ENCODE results near the gene ZNF70. TPM values are rescaled to one million over a fixed set of nuclear protein-coding genes. Genes with fewer than 3 reads are reported as not detected.

Gene ZNF70
- total and polyA plus RNA-seq, 2 of the 13 experiments (the other 11 are each of a cell fraction or from before 2014, with no cell fraction given) = 0.62 to 3.6 TPM

DNA sequence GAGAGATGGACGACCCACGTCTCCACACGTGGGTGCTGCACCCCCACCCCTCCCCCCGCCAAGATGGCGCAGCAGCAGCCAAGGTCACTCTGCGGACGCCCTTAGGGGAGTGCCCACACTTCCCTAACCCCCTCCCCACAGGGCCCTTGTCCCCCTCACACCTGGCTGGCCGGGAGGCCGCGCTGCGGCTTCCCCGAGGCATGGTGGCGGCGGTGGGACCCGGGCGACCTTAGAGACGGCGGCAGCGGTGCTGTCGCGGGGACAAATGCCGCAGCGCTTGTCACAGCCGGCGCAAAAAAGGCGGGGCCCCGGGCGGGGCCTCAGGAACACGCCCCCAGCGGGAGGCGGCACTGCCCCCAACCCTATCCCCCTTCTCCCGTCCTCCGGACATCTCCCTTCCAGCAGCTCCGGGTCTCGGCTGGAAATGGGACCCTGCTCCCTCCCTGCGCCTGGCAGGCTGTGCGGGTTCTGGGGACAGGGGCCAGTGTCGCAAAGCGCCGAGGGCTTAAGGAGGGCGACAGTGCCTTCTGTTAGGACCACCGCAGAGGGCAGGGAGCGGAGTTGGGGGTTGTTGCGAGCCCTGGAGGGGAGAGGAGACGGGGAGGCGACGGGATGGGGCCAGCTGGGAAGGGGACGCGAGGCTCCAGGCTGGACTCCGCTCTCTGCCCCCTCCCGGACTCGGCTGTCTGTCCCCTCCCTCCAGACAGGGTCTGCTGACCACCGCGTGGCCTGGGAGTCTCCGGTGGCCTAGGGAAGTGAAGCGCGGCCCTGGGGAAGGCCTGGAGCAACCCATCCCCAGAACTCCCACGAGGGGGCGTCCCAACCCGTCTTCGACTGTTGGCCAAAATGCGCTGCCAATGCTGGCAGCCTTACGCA is 17.0 kb upstream of the ZNF70 start, which contains the start of gene CHCHD10 (continued):
- peak; percentile 81; the same call in 1 of the 2 replicates for TF ChIP-seq REL (CRISPR knock-in tag; conservative IDR thresholded peaks at IDR 0.05)
- TF ChIP-seq ZNF784 (CRISPR knock-in tag; IDR thresholded peaks at IDR 0.05; ENCODE audit: borderline replicate concordance) = 0 out of 2 replicates have a peak, but pooled peaks have one; percentile 7
- no peak for TF ChIP-seq TBL1XR1 (IDR thresholded peaks at IDR 0.05; ENCODE audit: borderline replicate concordance, low read length, partially characterized antibody)
- no peak for TF ChIP-seq ELK4 (CRISPR knock-in tag; IDR thresholded peaks at IDR 0.05; ENCODE audit: borderline replicate concordance)
- peak; percentile 58; the same call in 1 of the 2 replicates for TF ChIP-seq GATA4 (IDR thresholded peaks at IDR 0.05; ENCODE audit: borderline replicate concordance, low read depth)
- no peak for TF ChIP-seq ZSCAN20 (CRISPR knock-in tag; IDR thresholded peaks at IDR 0.05; ENCODE audit: borderline replicate concordance)
- TF ChIP-seq, protein P1, sequence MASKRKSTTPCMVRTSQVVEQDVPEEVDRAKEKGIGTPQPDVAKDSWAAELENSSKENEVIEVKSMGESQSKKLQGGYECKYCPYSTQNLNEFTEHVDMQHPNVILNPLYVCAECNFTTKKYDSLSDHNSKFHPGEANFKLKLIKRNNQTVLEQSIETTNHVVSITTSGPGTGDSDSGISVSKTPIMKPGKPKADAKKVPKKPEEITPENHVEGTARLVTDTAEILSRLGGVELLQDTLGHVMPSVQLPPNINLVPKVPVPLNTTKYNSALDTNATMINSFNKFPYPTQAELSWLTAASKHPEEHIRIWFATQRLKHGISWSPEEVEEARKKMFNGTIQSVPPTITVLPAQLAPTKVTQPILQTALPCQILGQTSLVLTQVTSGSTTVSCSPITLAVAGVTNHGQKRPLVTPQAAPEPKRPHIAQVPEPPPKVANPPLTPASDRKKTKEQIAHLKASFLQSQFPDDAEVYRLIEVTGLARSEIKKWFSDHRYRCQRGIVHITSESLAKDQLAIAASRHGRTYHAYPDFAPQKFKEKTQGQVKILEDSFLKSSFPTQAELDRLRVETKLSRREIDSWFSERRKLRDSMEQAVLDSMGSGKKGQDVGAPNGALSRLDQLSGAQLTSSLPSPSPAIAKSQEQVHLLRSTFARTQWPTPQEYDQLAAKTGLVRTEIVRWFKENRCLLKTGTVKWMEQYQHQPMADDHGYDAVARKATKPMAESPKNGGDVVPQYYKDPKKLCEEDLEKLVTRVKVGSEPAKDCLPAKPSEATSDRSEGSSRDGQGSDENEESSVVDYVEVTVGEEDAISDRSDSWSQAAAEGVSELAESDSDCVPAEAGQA (IDR thresholded peaks at IDR 0.05; ENCODE audit: low read depth) = peak; percentile 37; the same call in 1 of the 2 replicates
- TF ChIP-seq, protein P1 (CRISPR knock-in tag; IDR thresholded peaks at IDR 0.05; ENCODE audit: borderline replicate concordance) = no peak
- TF ChIP-seq, protein P2, sequence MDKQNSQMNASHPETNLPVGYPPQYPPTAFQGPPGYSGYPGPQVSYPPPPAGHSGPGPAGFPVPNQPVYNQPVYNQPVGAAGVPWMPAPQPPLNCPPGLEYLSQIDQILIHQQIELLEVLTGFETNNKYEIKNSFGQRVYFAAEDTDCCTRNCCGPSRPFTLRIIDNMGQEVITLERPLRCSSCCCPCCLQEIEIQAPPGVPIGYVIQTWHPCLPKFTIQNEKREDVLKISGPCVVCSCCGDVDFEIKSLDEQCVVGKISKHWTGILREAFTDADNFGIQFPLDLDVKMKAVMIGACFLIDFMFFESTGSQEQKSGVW (CRISPR knock-in tag; IDR thresholded peaks at IDR 0.05; ENCODE audit: borderline replicate concordance) = no peak
- peak; percentile 81; the same call in 1 of the 2 replicates for TF ChIP-seq ZNF414 (CRISPR knock-in tag; IDR thresholded peaks at IDR 0.05)
- TF ChIP-seq ZNF7 (CRISPR knock-in tag; IDR thresholded peaks at IDR 0.05) = no peak
- no peak for TF ChIP-seq ZNF615 (CRISPR knock-in tag; IDR thresholded peaks at IDR 0.05; ENCODE audit: borderline replicate concordance)
